NCI-H1092 treated with DMSO at 0.1 percent for 48 hours (cell line): Measurements from ENCODE around the gene CSH2.
"Not testable (repeated sequence)": the region's sequence is repeated elsewhere in the genome, so short reads cannot be mapped to it uniquely, and the experiment has no call there.

Source experiments
- DNase-seq: peaks from one replicate; lab custom pipeline; 2025; lab: John Stamatoyannopoulos, UW

CSH2 gene

DNA sequence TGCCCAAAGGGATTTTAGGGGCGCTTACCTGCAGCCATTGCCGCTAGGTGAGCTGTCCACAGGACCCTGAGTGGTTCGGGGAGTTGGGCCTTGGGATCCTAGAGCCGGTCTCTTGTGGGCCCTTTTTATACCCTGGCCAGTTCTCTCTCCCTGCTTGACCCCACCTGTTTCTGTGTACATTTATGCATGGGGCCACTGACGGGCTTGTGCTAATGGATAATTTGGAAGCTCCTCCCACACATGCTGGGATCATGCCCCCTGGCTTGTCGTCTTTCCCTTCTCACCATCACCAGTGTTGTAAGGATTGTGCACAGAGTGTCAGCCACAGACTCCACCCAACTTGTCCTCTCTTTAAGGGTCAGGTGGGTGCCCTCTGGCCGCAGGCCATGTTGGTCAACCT, at the start of gene CSH2:
CSH2 (minus strand) TSS at position 101 of the 400 bp plus-strand sequence; CDS start at position 38, 63 bp downstream.
- not testable (repeated sequence) for DNase-seq

DNA sequence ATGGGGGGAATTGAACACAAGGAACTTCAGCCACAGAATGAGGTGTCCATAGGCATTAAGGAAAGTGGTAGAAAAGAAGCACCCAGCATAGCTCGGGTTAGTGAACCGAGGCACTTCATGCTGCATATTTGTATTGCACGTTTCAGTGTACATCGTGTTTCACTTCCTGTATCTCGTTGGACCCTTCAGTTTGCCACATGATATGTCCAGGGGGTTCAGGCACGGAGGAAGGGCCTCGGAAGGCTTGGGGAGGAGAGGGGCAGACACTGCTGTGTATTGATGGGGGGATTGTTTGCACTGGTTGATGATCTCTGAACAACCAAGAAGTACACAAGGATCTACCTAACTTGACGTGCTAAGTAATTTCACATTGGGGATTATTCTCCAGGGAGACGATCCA, 48.9 kb upstream of the CSH2 start:
- DNase-seq: not testable (repeated sequence)

GRCh38 chr17:63920779-63921178, 47.3 kb upstream of the CSH2 start:
- not testable (repeated sequence) for DNase-seq

GRCh38 chr17:63920050-63920449, 46.6 kb upstream of the CSH2 start:
- DNase-seq: not testable (repeated sequence)

- peak; percentile 1 for DNase-seq
Measured at GRCh38 chr17:63919311-63919723, 45.8 kb upstream of the CSH2 start.

DNA sequence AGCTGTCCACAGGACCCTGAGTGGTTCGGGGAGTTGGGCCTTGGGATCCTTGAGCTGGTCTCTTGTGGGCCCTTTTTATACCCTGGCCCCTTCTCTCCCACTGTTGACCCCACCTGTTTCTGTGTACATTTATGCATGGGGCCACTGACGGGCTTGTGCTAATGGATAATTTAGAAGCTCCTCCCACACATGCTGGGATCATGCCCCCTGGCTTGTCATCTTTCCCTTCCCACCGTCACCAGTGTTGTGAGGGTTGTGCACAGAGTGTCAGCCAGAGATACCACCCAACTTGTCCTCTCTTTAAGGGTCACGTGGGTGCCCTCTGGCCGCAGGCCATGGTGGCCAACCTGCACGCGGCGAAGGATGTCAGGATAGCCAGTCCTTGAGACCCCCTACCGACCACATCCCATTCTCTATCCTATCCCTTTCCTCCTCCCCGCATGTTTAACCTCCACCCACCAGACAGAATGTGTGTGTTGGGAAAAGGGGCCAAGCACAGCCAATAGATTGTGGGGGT, 45.4 kb upstream of the CSH2 start, which contains the start of gene GH1:
GH1 (minus strand) TSS at position 51 of the 517 bp plus-strand sequence. CDS start 63 bp downstream, outside the sequence.
- DNase-seq: not testable (repeated sequence)

- no peak for DNase-seq
Measured at GRCh38 chr17:63918305-63918704, 44.8 kb upstream of the CSH2 start.

- no peak for DNase-seq
Measured at GRCh38 chr17:63917646-63918045, 44.2 kb upstream of the CSH2 start.

DNA sequence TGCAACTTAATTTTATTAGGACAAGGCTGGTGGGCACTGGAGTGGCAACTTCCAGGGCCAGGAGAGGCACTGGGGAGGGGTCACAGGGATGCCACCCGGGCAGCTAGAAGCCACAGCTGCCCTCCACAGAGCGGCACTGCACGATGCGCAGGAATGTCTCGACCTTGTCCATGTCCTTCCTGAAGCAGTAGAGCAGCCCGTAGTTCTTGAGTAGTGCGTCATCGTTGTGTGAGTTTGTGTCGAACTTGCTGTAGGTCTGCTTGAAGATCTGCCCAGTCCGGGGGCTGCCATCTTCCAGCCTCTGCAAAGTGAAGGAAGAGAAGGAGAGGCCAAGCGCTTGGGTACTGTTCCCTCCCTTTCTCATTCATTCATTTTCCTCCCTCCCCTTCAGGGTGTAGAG, 43.7 kb upstream of the CSH2 start:
- not testable (repeated sequence) for DNase-seq

GRCh38 chr17:63916566-63917185, 43.2 kb upstream of the CSH2 start:
- DNase-seq: no peak

DNA sequence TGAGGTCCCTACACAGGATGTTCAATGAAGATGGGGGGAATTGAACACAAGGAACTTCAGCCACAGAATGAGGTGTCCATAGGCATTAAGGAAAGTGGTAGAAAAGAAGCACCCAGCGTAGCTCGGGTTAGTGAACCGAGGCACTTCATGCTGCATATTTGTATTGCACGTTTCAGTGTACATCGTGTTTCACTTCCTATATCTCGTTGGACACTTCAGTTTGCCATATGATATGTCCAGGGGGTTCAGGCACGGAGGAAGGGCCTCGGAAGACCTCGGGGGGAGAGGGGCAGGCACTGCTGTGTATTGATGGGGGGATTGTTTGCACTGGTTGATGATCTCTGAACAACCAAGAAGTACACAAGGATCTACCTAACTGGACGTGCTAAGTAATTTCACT, 42.3 kb upstream of the CSH2 start:
- not testable (repeated sequence) for DNase-seq

DNA sequence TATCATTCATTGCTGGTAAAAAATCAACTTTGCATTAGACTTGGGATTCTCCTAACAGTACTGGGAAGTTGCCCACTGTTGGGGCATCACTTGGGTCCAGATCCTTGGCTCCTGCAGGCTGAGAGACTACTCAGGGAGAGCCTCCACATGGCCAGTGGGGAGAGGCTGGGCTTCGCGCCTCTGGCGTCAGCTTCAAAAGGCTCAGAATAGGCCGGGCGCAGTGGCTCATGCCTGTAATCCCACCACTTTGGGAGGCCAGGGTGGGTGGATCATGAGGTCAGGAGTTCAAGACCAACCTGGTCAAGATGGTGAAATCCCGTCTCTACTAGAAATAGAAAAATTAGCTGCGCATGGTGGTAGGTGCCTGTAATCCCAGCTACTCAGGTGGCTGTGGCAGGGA, 41.0 kb upstream of the CSH2 start:
- DNase-seq: no peak

GRCh38 chr17:63911657-63912100, 38.2 kb upstream of the CSH2 start:
- DNase-seq: peak; percentile 26

DNA sequence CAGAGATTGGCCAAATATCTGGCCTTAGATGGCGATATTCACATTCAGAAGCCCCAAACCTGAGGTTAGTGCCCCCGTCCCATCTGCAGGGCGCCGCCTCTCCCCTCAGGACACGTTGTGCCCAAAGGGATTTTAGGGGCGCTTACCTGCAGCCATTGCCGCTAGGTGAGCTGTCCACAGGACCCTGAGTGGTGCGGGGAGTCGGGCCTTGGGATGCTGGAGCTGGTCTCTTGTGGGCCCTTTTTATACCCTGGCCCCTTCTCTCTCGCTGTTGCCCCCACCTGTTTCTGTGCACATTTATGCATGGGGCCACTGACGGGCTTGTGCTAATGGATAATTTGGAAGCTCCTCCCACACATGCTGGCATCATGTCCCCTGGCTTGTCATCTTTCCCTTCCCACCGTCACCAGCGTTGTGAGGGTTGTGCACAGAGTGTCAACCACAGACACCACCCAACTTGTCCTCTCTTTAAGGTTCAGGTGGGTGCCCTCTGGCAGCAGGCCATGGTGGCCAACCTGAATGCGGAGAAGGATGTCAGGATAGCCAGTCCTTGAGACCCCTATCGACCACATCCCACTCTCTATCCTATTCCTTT, 37.7 kb upstream of the CSH2 start, which contains the start of gene CSHL1:
CSHL1 (minus strand) TSS at position 218 of the 595 bp plus-strand sequence; CDS start at position 156, 62 bp downstream.
- DNase-seq: no peak

GRCh38 chr17:63910096-63910495, 36.6 kb upstream of the CSH2 start:
- DNase-seq: no peak

DNA sequence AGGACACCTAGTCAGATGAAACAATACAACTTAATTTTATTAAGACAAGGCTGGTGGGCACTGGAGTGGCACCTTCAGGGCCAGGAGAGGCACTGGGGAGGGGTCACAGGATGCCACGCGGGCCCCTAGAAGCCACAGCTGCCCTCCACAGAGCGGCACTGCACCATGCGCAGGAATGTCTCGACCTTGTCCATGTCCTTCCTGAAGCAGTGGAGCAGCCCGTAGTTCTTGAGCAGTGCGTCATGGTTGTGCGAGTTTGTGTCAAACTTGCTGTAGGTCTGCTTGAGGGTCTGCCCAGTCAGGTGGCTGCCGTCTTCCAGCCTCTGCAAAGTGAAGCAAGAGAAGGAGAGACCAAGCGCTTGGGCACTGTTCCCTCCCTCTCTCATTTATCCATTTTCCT, 36.1 kb upstream of the CSH2 start:
- DNase-seq: not testable (repeated sequence)

- not testable (repeated sequence) for DNase-seq
Measured at GRCh38 chr17:63907161-63907778, 33.8 kb upstream of the CSH2 start.

DNA sequence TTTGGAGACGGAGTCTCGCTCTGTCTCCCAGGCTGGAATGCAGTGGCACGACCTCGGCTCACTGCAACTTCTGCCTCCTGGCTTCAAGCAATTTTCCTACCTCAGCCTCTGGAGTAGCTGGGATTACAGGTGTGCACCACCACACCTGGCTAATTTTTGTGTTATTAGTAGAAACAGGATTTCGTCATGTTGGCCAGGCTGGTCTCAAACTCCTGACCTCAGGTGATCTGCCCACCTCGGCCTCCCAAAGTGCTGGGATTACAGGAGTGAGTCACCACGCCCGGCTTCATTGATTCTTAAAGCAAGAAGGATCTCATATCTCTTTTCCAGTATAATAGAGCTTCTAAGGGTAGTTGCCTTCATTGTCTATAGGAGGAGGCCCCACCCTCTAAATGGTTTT, 31.3 kb upstream of the CSH2 start:
- DNase-seq: not testable (repeated sequence)

- not testable (repeated sequence) for DNase-seq
Measured at GRCh38 chr17:63903787-63904201, 30.3 kb upstream of the CSH2 start.

DNA sequence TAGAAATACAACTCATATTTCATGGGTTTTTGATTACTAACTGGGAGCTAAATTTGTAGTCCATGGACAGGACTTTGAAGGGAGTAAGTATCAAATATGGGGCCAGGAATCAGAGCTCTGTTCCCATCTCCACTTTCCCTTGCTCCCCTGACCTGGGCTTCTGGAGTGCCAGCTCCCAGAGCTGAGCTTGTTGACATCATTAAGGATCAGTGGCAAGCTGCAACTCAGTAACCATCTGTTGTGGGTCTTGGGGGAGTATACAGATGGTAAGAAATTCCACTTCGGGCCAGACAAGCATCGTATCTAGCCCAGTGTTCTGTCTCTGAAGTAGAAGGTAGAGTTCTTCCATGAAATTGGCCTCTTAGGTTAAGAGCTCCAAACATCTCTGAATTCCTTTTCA, 28.5 kb upstream of the CSH2 start:
- not testable (repeated sequence) for DNase-seq

GRCh38 chr17:63898899-63899798, 25.7 kb upstream of the CSH2 start:
- not testable (repeated sequence) for DNase-seq
